ENCODE results near the gene PFDN1.

DNA sequence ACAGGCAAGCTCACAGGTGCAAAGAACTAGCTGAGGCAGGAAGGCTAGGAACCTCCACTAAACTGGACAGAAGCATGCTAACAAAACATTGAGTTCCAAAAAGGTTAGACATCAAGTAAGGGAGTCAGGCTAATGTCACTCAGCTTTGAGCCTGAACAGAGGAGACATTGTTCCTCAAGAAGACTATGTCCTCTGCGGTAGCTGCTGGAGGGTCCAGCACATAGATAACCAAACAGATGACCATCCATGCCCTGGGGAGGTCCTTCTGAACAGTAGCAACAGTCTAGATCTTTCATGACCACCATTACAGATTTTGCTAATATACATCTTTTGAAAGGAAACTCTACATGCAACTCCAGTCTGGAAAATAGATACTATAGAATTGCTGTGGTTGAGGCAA lies 70.2 kb downstream of the PFDN1 start:
- TF ChIP-seq, protein P1, sequence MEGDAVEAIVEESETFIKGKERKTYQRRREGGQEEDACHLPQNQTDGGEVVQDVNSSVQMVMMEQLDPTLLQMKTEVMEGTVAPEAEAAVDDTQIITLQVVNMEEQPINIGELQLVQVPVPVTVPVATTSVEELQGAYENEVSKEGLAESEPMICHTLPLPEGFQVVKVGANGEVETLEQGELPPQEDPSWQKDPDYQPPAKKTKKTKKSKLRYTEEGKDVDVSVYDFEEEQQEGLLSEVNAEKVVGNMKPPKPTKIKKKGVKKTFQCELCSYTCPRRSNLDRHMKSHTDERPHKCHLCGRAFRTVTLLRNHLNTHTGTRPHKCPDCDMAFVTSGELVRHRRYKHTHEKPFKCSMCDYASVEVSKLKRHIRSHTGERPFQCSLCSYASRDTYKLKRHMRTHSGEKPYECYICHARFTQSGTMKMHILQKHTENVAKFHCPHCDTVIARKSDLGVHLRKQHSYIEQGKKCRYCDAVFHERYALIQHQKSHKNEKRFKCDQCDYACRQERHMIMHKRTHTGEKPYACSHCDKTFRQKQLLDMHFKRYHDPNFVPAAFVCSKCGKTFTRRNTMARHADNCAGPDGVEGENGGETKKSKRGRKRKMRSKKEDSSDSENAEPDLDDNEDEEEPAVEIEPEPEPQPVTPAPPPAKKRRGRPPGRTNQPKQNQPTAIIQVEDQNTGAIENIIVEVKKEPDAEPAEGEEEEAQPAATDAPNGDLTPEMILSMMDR (IDR thresholded peaks at IDR 0.05; ENCODE audit: low read depth, low read length, missing input control): no peak
- TF ChIP-seq JUND (IDR thresholded peaks at IDR 0.05): no peak
- TF ChIP-seq, protein P2, sequence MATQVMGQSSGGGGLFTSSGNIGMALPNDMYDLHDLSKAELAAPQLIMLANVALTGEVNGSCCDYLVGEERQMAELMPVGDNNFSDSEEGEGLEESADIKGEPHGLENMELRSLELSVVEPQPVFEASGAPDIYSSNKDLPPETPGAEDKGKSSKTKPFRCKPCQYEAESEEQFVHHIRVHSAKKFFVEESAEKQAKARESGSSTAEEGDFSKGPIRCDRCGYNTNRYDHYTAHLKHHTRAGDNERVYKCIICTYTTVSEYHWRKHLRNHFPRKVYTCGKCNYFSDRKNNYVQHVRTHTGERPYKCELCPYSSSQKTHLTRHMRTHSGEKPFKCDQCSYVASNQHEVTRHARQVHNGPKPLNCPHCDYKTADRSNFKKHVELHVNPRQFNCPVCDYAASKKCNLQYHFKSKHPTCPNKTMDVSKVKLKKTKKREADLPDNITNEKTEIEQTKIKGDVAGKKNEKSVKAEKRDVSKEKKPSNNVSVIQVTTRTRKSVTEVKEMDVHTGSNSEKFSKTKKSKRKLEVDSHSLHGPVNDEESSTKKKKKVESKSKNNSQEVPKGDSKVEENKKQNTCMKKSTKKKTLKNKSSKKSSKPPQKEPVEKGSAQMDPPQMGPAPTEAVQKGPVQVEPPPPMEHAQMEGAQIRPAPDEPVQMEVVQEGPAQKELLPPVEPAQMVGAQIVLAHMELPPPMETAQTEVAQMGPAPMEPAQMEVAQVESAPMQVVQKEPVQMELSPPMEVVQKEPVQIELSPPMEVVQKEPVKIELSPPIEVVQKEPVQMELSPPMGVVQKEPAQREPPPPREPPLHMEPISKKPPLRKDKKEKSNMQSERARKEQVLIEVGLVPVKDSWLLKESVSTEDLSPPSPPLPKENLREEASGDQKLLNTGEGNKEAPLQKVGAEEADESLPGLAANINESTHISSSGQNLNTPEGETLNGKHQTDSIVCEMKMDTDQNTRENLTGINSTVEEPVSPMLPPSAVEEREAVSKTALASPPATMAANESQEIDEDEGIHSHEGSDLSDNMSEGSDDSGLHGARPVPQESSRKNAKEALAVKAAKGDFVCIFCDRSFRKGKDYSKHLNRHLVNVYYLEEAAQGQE (IDR thresholded peaks at IDR 0.05): no peak
- TF ChIP-seq, protein P3, sequence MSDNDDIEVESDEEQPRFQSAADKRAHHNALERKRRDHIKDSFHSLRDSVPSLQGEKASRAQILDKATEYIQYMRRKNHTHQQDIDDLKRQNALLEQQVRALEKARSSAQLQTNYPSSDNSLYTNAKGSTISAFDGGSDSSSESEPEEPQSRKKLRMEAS (IDR thresholded peaks at IDR 0.05): no peak
- TF ChIP-seq RAD21 (IDR thresholded peaks at IDR 0.05): no peak
- TF ChIP-seq YY1 (IDR thresholded peaks at IDR 0.05): no peak
